Fibroblast of villous mesenchyme (primary cell): ENCODE data around the gene PWP2. TPM values are rescaled to one million over a fixed set of nuclear protein-coding genes. Genes with fewer than 3 reads are reported as not detected.

ENCODE experiments used
- DNase-seq: peaks from one replicate; pipeline ENCODE4 v3.0.0-alpha.2; 2010; ENCODE audit warnings: low read depth
- H3K4me3 ChIP-seq: 2 replicates; pipeline ENCODE4 v1.5.1; 2011; ENCODE audit warnings: low read depth, mild to moderate bottlenecking, low read length
- total RNA-seq: library from RNA; depleted of rRNA; stranded (reverse); fragments of >200 nt; gene quantifications from 2 replicates; pipeline ENCODE4 v1.2.3, GENCODE V29; 2012
- TF ChIP-seq, protein P1 (sequence below): IDR thresholded peaks from 2 replicates; pipeline ENCODE4 v1.5.1; 2012; ENCODE audit warnings: low read depth, mild to moderate bottlenecking, low read length; ENCODE audit not compliant: insufficient read depth

The PWP2 gene
- total RNA-seq, 1 donor: 31.5 TPM

DNA sequence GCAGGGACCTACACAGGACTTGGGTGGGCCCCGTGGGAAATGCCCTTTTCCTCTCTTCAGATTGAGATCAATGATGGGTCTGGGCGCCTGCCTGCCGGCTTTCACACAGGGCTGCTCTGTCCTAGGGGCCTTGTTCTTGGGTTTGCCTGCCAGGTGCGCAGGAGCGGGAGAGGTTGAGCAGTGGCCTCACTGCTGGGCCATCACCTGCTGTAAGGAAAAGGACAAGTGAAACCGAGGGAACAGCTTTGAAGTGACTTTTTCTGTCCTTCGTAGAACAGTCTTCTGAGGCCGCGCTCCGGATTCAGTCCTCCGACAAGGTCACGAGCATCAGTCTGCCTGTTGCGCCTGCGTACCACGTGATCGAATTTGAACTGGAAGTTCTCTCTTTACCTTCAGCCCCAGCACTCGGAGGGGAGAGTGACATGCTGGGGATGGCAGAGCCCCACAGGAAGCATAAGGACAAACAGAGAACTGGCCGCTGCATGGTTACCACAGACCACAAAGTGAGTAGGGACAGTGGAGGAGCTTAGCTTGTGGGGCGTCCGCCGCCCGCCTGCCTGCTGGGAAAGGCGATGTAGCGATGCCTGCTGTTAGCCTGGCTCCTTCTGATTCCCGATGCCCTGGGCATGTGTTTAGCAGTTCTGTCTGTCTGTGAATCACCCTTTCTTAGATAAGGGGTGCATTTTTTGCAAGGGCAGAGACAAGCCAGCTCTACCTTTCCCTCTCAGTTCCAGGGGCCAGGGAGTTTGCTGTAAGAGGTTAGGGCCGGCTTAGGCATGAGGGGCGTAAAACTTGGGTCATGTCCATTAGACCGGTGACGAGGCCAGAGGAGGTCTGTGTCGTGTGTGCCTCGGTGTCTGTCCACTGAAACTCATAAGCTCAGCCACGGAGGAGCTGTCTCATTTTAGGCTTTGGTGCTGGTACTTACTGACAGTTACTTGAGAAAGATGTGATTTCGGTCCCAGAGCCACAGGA, 19.5 kb upstream of the PWP2 start:
- DNase-seq: no peak
- H3K4me3 ChIP-seq: no peak overlapping the region
- TF ChIP-seq, protein P1, sequence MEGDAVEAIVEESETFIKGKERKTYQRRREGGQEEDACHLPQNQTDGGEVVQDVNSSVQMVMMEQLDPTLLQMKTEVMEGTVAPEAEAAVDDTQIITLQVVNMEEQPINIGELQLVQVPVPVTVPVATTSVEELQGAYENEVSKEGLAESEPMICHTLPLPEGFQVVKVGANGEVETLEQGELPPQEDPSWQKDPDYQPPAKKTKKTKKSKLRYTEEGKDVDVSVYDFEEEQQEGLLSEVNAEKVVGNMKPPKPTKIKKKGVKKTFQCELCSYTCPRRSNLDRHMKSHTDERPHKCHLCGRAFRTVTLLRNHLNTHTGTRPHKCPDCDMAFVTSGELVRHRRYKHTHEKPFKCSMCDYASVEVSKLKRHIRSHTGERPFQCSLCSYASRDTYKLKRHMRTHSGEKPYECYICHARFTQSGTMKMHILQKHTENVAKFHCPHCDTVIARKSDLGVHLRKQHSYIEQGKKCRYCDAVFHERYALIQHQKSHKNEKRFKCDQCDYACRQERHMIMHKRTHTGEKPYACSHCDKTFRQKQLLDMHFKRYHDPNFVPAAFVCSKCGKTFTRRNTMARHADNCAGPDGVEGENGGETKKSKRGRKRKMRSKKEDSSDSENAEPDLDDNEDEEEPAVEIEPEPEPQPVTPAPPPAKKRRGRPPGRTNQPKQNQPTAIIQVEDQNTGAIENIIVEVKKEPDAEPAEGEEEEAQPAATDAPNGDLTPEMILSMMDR: no peak

- TF ChIP-seq, protein P1: no peak
- no peak overlapping the region for H3K4me3 ChIP-seq
- DNase-seq: no peak
Measured at GRCh38 chr21:44088401-44088780, 18.8 kb upstream of the PWP2 start.

DNA sequence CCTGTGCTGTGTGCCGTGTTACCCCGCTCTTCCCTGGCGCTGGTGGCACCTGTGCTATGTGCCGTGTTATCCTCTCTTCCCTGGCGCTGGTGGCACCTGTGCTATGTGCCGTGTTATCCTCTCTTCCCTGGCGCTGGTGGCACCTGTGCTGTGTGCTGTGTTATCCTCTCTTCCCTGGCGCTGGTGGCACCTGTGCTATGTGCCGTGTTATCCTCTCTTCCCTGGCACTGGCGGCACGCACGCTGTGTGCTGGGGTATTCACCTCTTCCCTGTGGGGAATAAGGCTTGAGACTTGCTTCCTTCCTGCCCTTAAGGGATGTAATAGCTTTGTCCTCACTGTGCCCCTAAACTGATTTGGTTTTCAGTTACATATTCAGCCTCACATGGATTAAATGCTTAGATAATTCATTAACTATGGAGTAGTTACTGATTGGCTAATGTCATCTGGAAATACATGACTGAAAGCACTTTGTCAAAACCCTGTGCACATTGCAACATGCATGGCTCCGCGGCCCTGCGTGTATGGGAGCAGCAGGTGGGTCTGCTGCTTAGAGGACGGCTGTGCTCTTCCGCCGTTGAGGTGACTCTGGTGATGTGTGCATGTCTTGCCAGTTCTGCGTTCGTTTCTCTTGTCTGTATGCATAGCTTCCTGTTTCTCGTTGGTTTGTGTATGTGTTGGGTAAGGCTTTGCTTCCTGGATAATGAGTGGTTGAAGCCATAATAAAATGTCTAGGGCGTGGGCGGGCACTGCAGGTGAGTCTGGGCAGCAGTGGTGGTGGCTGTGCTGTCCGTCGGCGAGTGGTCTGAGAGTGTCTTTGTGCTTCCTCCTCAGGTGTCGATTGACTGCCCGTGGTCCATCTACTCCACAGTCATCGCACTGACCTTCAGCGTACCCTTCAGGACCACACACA, 17.9 kb upstream of the PWP2 start:
- no peak for DNase-seq
- no peak overlapping the region for H3K4me3 ChIP-seq
- TF ChIP-seq, protein P1: no peak

- no peak overlapping the region for H3K4me3 ChIP-seq
- TF ChIP-seq, protein P1: no peak
- no peak for DNase-seq
Measured at GRCh38 chr21:44090325-44090724, 16.9 kb upstream of the PWP2 start.

- TF ChIP-seq, protein P1: no peak
- no peak for DNase-seq
- H3K4me3 ChIP-seq: no peak overlapping the region
Measured at GRCh38 chr21:44092211-44092610, 15.0 kb upstream of the PWP2 start.

DNA sequence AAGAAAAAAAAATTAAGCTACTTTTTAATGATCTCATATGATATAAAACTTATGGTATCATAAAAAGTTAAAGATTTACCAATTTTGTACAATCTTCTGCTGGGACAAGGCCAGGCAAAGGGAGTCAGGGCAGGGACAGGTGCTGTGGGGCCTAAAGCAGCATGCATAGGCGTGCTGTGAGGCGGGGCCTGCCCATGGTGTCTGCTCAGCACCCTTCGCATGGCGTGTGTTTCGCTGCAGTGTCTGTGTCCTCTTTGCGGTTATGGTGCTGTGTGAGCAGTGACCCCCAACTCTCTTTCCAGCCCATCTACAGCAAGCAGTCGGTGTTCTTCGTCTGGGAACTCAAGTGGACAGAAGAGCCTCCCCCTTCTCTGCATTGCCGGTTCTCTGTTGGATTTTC, 13.4 kb upstream of the PWP2 start:
- no peak for DNase-seq
- TF ChIP-seq, protein P1: no peak
- H3K4me3 ChIP-seq: no peak overlapping the region
